Naive thymus-derived CD8-positive, alpha-beta T cell (primary cell): Measurements from ENCODE around the gene EXT2. TPM values are rescaled to one million over a fixed set of nuclear protein-coding genes. Genes with fewer than 3 reads are reported as not detected.
A peak's percentile ranks its signal among the peaks of the same experiment; 100 is the strongest.

ENCODE experiments used
- ATAC-seq, 2 donors: fragments of 150-1000 bp; cut with Tn5 transposase in 1 of 2; sonication (Bioruptor Pico), chemical (Tn5 transposase) in 1 of 2; 1 replicate in 1 of 2; 2 replicates in 1 of 2; pipeline ENCODE4 v1.10.0; 2021; ENCODE audit warnings: mild to moderate bottlenecking in 2 of 2, moderate library complexity in 2 of 2
- POLR2A ChIA-PET: fragments of 350-600 bp; sonication (Branson Sonifier 250); formaldehyde crosslinking; loops from one replicate; lab custom pipeline; 2021; ENCODE audit warnings: antibody characterized with exemption; lab: Charles Lee
- DNase-seq, 10 donors: peaks; one replicate each; pipeline versions ENCODE4 v3.0.0 to v3.0.0-alpha.2; 2020 to 2022
- H3K27ac Mint-ChIP-seq, 10 donors: one replicate each; pipeline ENCODE4 v1.8.0; 2020 to 2022; ENCODE audit warnings: mild to moderate bottlenecking in 10 of 10, mixed read lengths in 10 of 10, moderate library complexity in 4 of 10, inconsistent platforms in 1 of 10
- H3K27me3 Mint-ChIP-seq, 5 donors: one replicate each; pipeline ENCODE4 v1.8.0; 2021 to 2022; ENCODE audit warnings: mixed read lengths in 5 of 5
- H3K36me3 Mint-ChIP-seq, 3 donors: one replicate each; pipeline ENCODE4 v1.8.0; 2020 to 2022; ENCODE audit warnings: mixed read lengths in 3 of 3, mild to moderate bottlenecking in 2 of 3, inconsistent platforms in 1 of 3
- H3K4me1 Mint-ChIP-seq, 4 donors: one replicate each; pipeline ENCODE4 v1.8.0; 2021 to 2022; ENCODE audit warnings: mixed read lengths in 4 of 4
- H3K4me3 Mint-ChIP-seq, 10 donors: one replicate each; pipeline ENCODE4 v1.8.0; 2020 to 2022; ENCODE audit warnings: mild to moderate bottlenecking in 10 of 10, mixed read lengths in 10 of 10, moderate library complexity in 6 of 10, inconsistent platforms in 1 of 10
- H3K9me3 Mint-ChIP-seq, 9 donors: one replicate each; pipeline ENCODE4 v1.8.0; 2020 to 2022; ENCODE audit warnings: mixed read lengths in 9 of 9, mild to moderate bottlenecking in 3 of 9, inconsistent platforms in 1 of 9, moderate library complexity in 1 of 9
- polyA plus RNA-seq, 3 donors: library from polyadenylated mRNA; unstranded; fragments of 300-500 nt; fragmentation: Illumina TruSeq; gene quantifications; one replicate each; pipeline ENCODE4 v1.2.3, GENCODE V29; 2021
- total RNA-seq, 8 experiments: library from RNA in 2 of 8; stranded (reverse) in 2 of 8; gene quantifications; one replicate each; pipeline ENCODE4 v1.2.3 and lab custom pipeline; 2021 to 2026

EXT2 gene
- total and polyA plus RNA-seq, 5 experiments from 2014 or later, result 27.3 to 39.5 (median 30.6) TPM

DNA sequence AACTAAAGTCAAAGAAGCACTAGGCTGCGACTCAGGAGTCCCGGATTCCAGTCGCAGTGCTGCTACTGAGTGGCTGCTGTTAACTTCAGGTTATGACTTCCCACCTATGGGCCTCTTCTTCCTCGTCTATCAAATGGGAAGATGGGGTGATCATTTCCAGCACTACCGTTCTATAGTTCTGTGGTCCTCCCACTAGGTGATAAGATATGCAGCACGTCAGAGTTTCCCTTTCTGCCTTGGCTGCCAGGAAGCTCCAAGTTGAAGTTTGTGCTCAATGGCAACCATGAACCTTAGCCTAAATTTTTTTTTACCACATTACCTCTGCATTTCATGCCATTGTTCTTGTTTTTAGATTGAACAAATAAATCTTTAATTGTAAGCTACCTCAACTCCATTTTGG lies 175.8 kb downstream of the EXT2 start:
- Mint-ChIP-seq H3K36me3 (no peaks in the 10 kb centered on the region), H3K27ac (no peak overlapping the region), H3K4me1 (peaks cover 0 to 1% (median 0%) of the 10 kb centered on the region in 4 donors), H3K4me3 (no peak overlapping the region), H3K27me3 (peaks cover 0 to 8% (median 3%) of the 10 kb centered on the region in 5 donors), H3K9me3 (peaks cover 0 to 3% (median 0%) of the 10 kb centered on the region in 9 donors)
- POLR2A ChIA-PET, result no interaction called here
- no peak for ATAC-seq
- DNase-seq, result no peak

DNA sequence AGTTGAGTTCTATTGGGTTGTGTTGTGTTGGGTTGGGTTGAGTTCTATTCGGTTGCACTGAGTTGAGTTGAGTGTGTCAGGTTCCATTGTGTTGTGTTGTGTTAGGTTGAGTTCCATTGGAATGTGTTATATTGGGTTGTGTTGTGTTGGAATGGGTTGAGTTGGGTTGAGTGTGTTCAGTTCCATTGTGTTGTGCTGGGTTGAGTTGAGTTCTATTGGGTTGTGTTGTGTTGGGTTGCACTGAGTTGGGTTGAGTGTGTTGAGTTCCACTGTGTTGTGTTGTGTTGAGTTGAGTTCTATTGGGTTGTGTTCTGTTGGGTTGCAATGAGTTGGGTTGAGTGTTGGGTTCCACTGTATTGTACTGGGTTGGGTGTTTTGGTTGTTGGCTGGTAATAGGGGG lies 178.9 kb downstream of the EXT2 start:
- peaks cover 0 to 3% (median 0%) of the 10 kb centered on the region in 9 donors for H3K9me3 Mint-ChIP-seq
- H3K4me3 Mint-ChIP-seq, result no peak overlapping the region
- DNase-seq, result no peak
- no peak overlapping the region for H3K27ac Mint-ChIP-seq
- POLR2A ChIA-PET, result no interaction called here
- H3K36me3 Mint-ChIP-seq, result no peaks in the 10 kb centered on the region
- no peak for ATAC-seq
- H3K4me1 Mint-ChIP-seq, result no peaks in the 10 kb centered on the region
- H3K27me3 Mint-ChIP-seq, result peaks cover 0 to 8% (median 1%) of the 10 kb centered on the region in 5 donors

DNA sequence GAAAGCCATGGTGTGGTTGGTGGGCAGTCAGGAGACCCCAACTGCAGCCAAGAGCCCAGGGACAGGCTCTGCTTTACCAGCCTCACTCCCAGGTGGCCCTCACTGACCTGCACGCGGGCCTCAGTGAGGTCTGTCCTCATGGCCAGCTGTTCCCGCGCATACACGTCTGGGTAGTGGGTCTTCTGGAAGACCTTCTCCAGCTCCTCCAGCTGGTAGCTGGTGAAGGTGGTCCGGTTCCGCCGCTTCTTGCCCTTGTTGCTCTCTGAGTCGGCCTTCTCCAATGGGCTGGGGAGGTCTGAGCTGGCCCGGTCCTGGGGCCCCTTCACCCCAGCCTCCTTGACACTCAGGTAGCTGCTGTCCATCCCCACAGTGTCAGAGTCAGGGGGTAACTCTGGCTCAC lies 179.8 kb downstream of the EXT2 start:
- no peak overlapping the region for H3K27ac Mint-ChIP-seq
- H3K36me3 Mint-ChIP-seq, result no peaks in the 10 kb centered on the region
- H3K4me1 Mint-ChIP-seq, result no peaks in the 10 kb centered on the region
- H3K27me3 Mint-ChIP-seq, result peaks cover 0 to 8% (median 3%) of the 10 kb centered on the region in 5 donors
- DNase-seq, result no peak
- no peak for ATAC-seq
- peaks cover 0 to 3% (median 0%) of the 10 kb centered on the region in 9 donors for H3K9me3 Mint-ChIP-seq
- POLR2A ChIA-PET, result no interaction called here
- H3K4me3 Mint-ChIP-seq, result no peak overlapping the region

GRCh38 chr11:44275961-44276550 lies 180.6 kb downstream of the EXT2 start:
- no peaks in the 10 kb centered on the region for H3K4me1 Mint-ChIP-seq
- DNase-seq (no peak), ATAC-seq (no peak)
- no peaks in the 10 kb centered on the region for H3K36me3 Mint-ChIP-seq
- peaks cover 0 to 4% (median 3%) of the 10 kb centered on the region in 5 donors for H3K27me3 Mint-ChIP-seq
- no peak overlapping the region for H3K4me3 Mint-ChIP-seq
- H3K27ac Mint-ChIP-seq, result no peak overlapping the region
- POLR2A ChIA-PET, result no interaction called here
- H3K9me3 Mint-ChIP-seq, result peaks cover 0 to 3% (median 0%) of the 10 kb centered on the region in 9 donors

DNA sequence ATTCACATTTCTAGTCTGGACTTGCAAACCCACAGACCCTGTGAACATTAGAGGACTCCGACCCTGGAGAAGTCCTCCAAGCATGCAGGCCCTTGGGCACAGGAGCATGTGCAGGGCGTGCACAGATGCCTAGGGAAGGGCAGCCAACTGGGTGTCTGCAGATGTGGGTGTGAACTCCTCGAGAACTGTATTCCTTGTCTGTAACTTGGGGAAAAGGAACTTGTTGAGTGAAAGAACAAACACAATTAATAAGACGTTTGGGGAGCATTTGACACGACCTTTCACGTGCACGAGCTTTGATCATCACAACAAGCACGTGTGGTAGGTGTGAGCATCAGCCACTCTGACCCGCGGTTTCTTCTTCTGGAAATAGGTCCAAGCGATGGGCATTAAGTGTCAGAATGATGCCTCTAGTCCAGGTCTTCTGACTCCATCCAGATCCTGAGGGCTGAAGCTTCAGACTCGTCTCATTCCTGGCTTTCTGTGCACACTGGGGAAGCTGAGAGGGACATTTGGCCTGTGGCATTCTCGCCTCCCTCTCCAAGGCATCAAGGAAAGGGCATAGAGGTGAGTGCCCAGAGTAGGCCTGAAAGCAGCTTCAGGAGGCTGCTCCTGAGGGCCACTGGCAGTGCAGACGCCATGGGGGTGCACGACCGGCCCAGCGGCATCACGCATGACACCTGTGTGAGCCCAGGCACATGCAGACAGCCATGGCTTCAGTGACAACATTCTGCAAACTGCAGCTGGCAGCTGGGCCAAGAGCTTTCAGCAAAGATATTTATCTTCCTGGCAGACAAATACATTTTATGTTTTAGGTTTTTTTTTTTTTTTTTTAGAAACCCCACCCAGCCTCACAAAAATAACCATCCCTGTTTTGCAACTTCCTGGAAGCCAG lies 182.0 kb downstream of the EXT2 start:
- Mint-ChIP-seq H3K4me1 (no peaks in the 10 kb centered on the region), H3K36me3 (no peaks in the 10 kb centered on the region), H3K9me3 (peaks cover 0 to 3% (median 0%) of the 10 kb centered on the region in 9 donors), H3K27me3 (peaks cover 0 to 1% (median 0%) of the 10 kb centered on the region in 5 donors), H3K4me3 (no peak overlapping the region), H3K27ac (peak overlapping the region in 1 of 10 donors; percentile 26)
- POLR2A ChIA-PET, result no interaction called here
- no peak for DNase-seq
- ATAC-seq, result no peak

DNA sequence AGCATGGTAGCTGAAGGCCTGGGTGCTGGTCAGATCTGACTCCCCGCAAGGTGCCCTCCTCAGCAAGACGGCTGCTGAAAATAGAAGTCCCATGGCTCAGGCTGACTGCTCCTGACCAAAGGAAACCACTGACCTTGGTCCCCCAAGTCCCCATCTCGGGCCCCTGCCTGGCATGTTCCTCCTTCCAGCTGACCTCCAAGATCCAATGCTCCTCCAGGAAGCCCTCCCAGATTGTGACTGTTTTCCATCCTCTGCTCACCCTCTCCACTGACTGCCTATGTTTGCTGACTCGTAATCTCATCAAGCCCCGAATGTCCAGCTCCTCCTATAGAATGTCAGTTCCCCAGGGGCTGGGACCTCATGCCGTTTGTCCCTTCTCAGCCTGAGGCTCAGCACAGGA lies 184.0 kb downstream of the EXT2 start:
- H3K4me3 Mint-ChIP-seq, result no peak overlapping the region
- POLR2A ChIA-PET, result no interaction called here
- H3K9me3 Mint-ChIP-seq, result peaks cover 0 to 2% (median 0%) of the 10 kb centered on the region in 9 donors
- H3K4me1 Mint-ChIP-seq, result no peaks in the 10 kb centered on the region
- no peaks in the 10 kb centered on the region for H3K36me3 Mint-ChIP-seq
- H3K27ac Mint-ChIP-seq, result no peak overlapping the region
- DNase-seq (no peak), ATAC-seq (no peak)
- peaks cover 0 to 1% (median 0%) of the 10 kb centered on the region in 5 donors for H3K27me3 Mint-ChIP-seq

DNA sequence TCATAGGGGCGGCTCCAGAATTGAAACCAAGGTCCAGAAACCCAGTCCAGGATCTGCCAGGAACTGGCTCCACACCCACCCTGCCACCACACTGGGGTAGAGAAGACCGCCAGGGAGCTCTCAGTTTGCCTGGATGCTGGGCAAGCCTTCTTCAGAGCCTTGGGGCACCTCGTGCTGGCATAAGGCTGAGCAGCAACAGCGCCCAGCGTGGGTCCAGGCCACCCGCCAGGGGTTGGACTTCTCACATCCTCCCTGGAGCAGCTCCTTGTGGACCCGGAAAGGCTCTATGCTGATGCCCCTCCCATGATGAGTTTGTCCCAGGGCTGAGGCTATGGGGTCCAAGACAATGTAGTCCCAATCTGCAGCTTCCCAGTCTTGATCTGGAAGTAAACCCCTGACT lies 184.8 kb downstream of the EXT2 start:
- Mint-ChIP-seq H3K27ac (no peak overlapping the region), H3K36me3 (no peaks in the 10 kb centered on the region), H3K9me3 (peaks cover 0 to 2% (median 0%) of the 10 kb centered on the region in 9 donors), H3K27me3 (peaks cover 0 to 2% (median 0%) of the 10 kb centered on the region in 5 donors), H3K4me3 (no peak overlapping the region), H3K4me1 (no peaks in the 10 kb centered on the region)
- DNase-seq, result no peak
- ATAC-seq, result no peak
- POLR2A ChIA-PET, result interaction anchor here (0.5 kb wide), 1 partner anchor 41 kb away, joined by 3 read pairs; no protein-coding TSS in a partner anchor

GRCh38 chr11:44281151-44281550 lies 185.7 kb downstream of the EXT2 start:
- POLR2A ChIA-PET, result no interaction called here
- peaks cover 0 to 2% (median under 1%) of the 10 kb centered on the region in 5 donors for H3K27me3 Mint-ChIP-seq
- H3K27ac Mint-ChIP-seq, result peak overlapping the region in 1 of 10 donors; percentile 85
- no peak overlapping the region for H3K4me3 Mint-ChIP-seq
- DNase-seq (no peak), ATAC-seq (no peak)
- H3K9me3 Mint-ChIP-seq, result no peaks in the 10 kb centered on the region
- no peaks in the 10 kb centered on the region for H3K36me3 Mint-ChIP-seq
- H3K4me1 Mint-ChIP-seq, result no peaks in the 10 kb centered on the region

- ATAC-seq, result no peak
- POLR2A ChIA-PET, result no interaction called here
Observed at GRCh38 chr11:44282620-44283019, 187.1 kb downstream of the EXT2 start.

DNA sequence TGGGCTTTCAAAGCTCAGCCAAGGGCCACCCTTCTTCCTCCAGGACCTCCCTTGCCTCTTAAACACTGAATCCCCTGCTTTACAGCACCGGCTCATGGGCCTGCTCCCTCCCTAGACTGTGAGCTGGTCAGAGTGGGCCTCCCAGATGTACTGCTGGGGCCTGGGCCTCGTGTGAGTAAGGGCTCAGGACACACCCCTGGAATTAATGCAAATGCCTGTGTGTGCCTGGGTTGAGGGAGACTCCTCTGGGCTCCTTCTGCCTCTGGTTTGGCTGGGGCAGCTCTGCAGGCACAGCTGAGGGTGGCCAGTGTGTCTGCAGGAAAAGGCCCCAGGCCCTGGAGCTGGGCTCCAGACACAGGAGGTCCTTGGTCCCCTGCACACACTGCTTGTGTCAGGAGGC lies 190.3 kb downstream of the EXT2 start:
- POLR2A ChIA-PET, result no interaction called here
- Mint-ChIP-seq H3K36me3 (no peaks in the 10 kb centered on the region), H3K4me1 (no peaks in the 10 kb centered on the region), H3K27me3 (peaks cover 0 to 13% (median 4%) of the 10 kb centered on the region in 5 donors), H3K4me3 (no peak overlapping the region), H3K9me3 (no peaks in the 10 kb centered on the region), H3K27ac (no peak overlapping the region)
- DNase-seq (no peak), ATAC-seq (no peak)

More at GRCh38 chr11:44282620-44283019, 187.1 kb downstream of the EXT2 start:
- Mint-ChIP-seq H3K27me3 (peaks cover 0 to 4% (median 1%) of the 10 kb centered on the region in 5 donors), H3K9me3 (no peaks in the 10 kb centered on the region), H3K36me3 (no peaks in the 10 kb centered on the region), H3K4me1 (no peaks in the 10 kb centered on the region), H3K27ac (no peak overlapping the region), H3K4me3 (no peak overlapping the region)
- no peak for DNase-seq

DNA sequence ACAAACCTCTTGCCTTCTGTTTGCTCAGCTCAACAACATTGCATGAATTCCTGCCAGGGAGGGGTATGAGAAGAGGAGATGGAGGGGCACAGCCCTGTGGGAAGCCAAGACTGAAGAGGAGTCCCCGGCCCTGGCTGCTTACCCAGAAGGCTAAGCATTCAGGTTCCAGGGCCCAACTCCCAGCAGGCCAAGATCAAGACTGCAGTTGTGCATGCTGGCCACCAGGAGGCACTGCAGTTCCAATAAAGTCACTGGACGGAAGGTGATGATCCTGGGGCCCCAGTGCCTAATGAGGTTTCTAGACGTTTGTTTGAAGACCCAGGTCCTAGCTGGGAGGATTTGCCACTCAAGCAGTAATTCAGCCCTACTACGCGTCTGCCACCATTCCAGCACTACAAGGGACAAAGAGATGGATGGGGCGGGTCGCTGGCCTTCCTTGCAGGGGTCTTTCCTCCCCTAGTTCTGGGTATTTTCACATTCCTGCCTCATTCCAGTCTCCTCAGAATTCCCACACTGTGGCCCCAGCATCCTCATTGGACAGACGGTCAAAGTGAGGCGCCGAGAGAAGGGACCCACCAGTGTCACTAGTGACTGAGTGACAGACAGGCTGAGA lies 190.9 kb downstream of the EXT2 start:
- H3K4me3 Mint-ChIP-seq, result no peak overlapping the region
- H3K9me3 Mint-ChIP-seq, result no peaks in the 10 kb centered on the region
- DNase-seq (peak in 9 of 10 donors; percentile 11 to 52 (median 34)), ATAC-seq (no peak)
- H3K27me3 Mint-ChIP-seq, result peaks cover 0 to 13% (median 4%) of the 10 kb centered on the region in 5 donors
- H3K27ac Mint-ChIP-seq, result no peak overlapping the region
- H3K4me1 Mint-ChIP-seq, result no peaks in the 10 kb centered on the region
- POLR2A ChIA-PET, result interaction anchor here (0.5 kb wide), 1 partner anchor 331 kb away, joined by 4 read pairs; no protein-coding TSS in a partner anchor
- no peaks in the 10 kb centered on the region for H3K36me3 Mint-ChIP-seq

- ATAC-seq (no peak), DNase-seq (no peak)
- H3K4me1 Mint-ChIP-seq, result no peaks in the 10 kb centered on the region
- no peaks in the 10 kb centered on the region for H3K9me3 Mint-ChIP-seq
- no peaks in the 10 kb centered on the region for H3K36me3 Mint-ChIP-seq
- no peak overlapping the region for H3K27ac Mint-ChIP-seq
- H3K27me3 Mint-ChIP-seq, result peaks cover 0 to 13% (median 4%) of the 10 kb centered on the region in 5 donors
- POLR2A ChIA-PET, result interaction anchor here (0.5 kb wide), 1 partner anchor 331 kb away, joined by 4 read pairs; no protein-coding TSS in a partner anchor
- no peak overlapping the region for H3K4me3 Mint-ChIP-seq
Observed at GRCh38 chr11:44286911-44287310, 191.4 kb downstream of the EXT2 start.
